Measurements from ENCODE around the gene RYK.

RYK gene

GRCh38 chr3:134294302-134295280 lies 43.9 kb upstream of the RYK start:
- no peak overlapping the region for H3K4me2 ChIP-seq (ENCODE audit: low read length)
- no peaks in the 10 kb centered on the region for H3F3A ChIP-seq (ENCODE audit: control insufficient read depth, insufficient read depth)
- H3K36me3 ChIP-seq (ENCODE audit: control insufficient read depth, low read length) = no peaks in the 10 kb centered on the region
- TF ChIP-seq CTCF (IDR thresholded peaks at IDR 0.05; ENCODE audit: low read depth, low read length, poor library complexity, severe bottlenecking) (no peak), EZH2phosphoT487 (IDR thresholded peaks at IDR 0.05; ENCODE audit: borderline replicate concordance, low read length) (no peak)
- no peak overlapping the region for H3K4me3 ChIP-seq (ENCODE audit: low read length)
- no peaks in the 10 kb centered on the region for H3K9me2 ChIP-seq (replicated peaks; ENCODE audit: control insufficient read depth, low read length)
- no peaks in the 10 kb centered on the region for H3K79me2 ChIP-seq (ENCODE audit: control insufficient read depth, low read length)
- no peaks in the 10 kb centered on the region for H3K4me1 ChIP-seq (ENCODE audit: control insufficient read depth, low read length)
- no peak overlapping the region for H3K27ac ChIP-seq (ENCODE audit: low read depth, low read length)
- peaks cover 3% of the 10 kb centered on the region; the same call in 1 of the 2 replicates for H3K9me3 ChIP-seq (ENCODE audit: control insufficient read depth, insufficient read depth, low read length)
- no peaks in the 10 kb centered on the region for H4K20me1 ChIP-seq (ENCODE audit: control insufficient read depth, insufficient read depth, low read depth, low read length)
- H3K27me3 ChIP-seq (ENCODE audit: control insufficient read depth, low read length) = no peaks in the 10 kb centered on the region; the same call in 1 of the 2 replicates

GRCh38 chr3:134291319-134292254 lies 40.9 kb upstream of the RYK start:
- H3K4me3 ChIP-seq (ENCODE audit: low read length) = no peak overlapping the region
- H3K9me2 ChIP-seq (replicated peaks; ENCODE audit: control insufficient read depth, low read length) = no peaks in the 10 kb centered on the region
- peaks cover 3% of the 10 kb centered on the region; the same call in 1 of the 2 replicates for H3K9me3 ChIP-seq (ENCODE audit: control insufficient read depth, insufficient read depth, low read length)
- no peaks in the 10 kb centered on the region for H4K20me1 ChIP-seq (ENCODE audit: control insufficient read depth, insufficient read depth, low read depth, low read length)
- no peaks in the 10 kb centered on the region for H3F3A ChIP-seq (ENCODE audit: control insufficient read depth, insufficient read depth)
- no peak overlapping the region for H3K4me2 ChIP-seq (ENCODE audit: low read length)
- H3K27me3 ChIP-seq (ENCODE audit: control insufficient read depth, low read length) = peaks cover 3% of the 10 kb centered on the region; the same call in 1 of the 2 replicates
- no peak overlapping the region for H3K27ac ChIP-seq (ENCODE audit: low read depth, low read length)
- H3K36me3 ChIP-seq (ENCODE audit: control insufficient read depth, low read length) = no peaks in the 10 kb centered on the region
- no peak for TF ChIP-seq CTCF (IDR thresholded peaks at IDR 0.05; ENCODE audit: low read depth, low read length, poor library complexity, severe bottlenecking)
- TF ChIP-seq EZH2phosphoT487 (IDR thresholded peaks at IDR 0.05; ENCODE audit: borderline replicate concordance, low read length) = no peak
- H3K4me1 ChIP-seq (ENCODE audit: control insufficient read depth, low read length) = no peaks in the 10 kb centered on the region
- H3K79me2 ChIP-seq (ENCODE audit: control insufficient read depth, low read length) = no peaks in the 10 kb centered on the region

- Histone ChIP-seq H3F3A (ENCODE audit: control insufficient read depth, insufficient read depth) (no peaks in the 10 kb centered on the region), H4K20me1 (ENCODE audit: control insufficient read depth, insufficient read depth, low read depth, low read length) (no peaks in the 10 kb centered on the region), H3K79me2 (ENCODE audit: control insufficient read depth, low read length) (no peaks in the 10 kb centered on the region), H3K4me3 (ENCODE audit: low read length) (no peak overlapping the region), H3K4me1 (ENCODE audit: control insufficient read depth, low read length) (no peaks in the 10 kb centered on the region), H3K4me2 (ENCODE audit: low read length) (no peak overlapping the region), H3K9me2 (replicated peaks; ENCODE audit: control insufficient read depth, low read length) (no peaks in the 10 kb centered on the region), H3K27me3 (ENCODE audit: control insufficient read depth, low read length) (peaks cover 3% of the 10 kb centered on the region; the same call in 1 of the 2 replicates), H3K27ac (ENCODE audit: low read depth, low read length) (no peak overlapping the region), H3K9me3 (ENCODE audit: control insufficient read depth, insufficient read depth, low read length) (no peaks in the 10 kb centered on the region), H3K36me3 (ENCODE audit: control insufficient read depth, low read length) (no peaks in the 10 kb centered on the region)
- TF ChIP-seq EZH2phosphoT487 (IDR thresholded peaks at IDR 0.05; ENCODE audit: borderline replicate concordance, low read length) = no peak
- TF ChIP-seq CTCF (IDR thresholded peaks at IDR 0.05; ENCODE audit: low read depth, low read length, poor library complexity, severe bottlenecking) = no peak
Measured at GRCh38 chr3:134287512-134287911, 36.9 kb upstream of the RYK start.
